HepG2 (cell line): ENCODE data around the gene DMTF1. TPM values are rescaled to one million over a fixed set of nuclear protein-coding genes. Genes with fewer than 3 reads are reported as not detected.

Source experiments
- ATF7 ChIP-seq, 2 experiments: fragments of 450-650 bp in 1 of 2; sonication (generic) in 1 of 2; formaldehyde crosslinking in 1 of 2; IDR thresholded peaks; 2 replicates each; pipeline versions ENCODE4 v1.4.0 to v1.6.1; 2016 to 2020; ENCODE audit warnings: antibody characterized with exemption in 1 of 2, mild to moderate bottlenecking in 1 of 2, missing genetic modification reagents in 1 of 2
- FOXA3 ChIP-seq: IDR thresholded peaks from 2 replicates; pipeline ENCODE4 v1.6.1; 2016; ENCODE audit warnings: missing genetic modification reagents, missing compliant biosample characterization
- HNF4A ChIP-seq: sonication (generic); formaldehyde crosslinking; IDR thresholded peaks from 2 replicates; pipeline ENCODE4 v1.4.0; 2020; ENCODE audit warnings: missing genetic modification reagents
- HOXA5 ChIP-seq: sonication (generic); formaldehyde crosslinking; IDR thresholded peaks from 2 replicates; pipeline ENCODE4 v1.4.0; 2020; ENCODE audit warnings: missing genetic modification reagents
- ISX ChIP-seq: sonication (generic); formaldehyde crosslinking; conservative IDR thresholded peaks from 2 replicates; pipeline ENCODE4 v1.5.0; 2020; ENCODE audit warnings: missing genetic modification reagents
- KLF16 ChIP-seq, 2 experiments: sonication (generic) in 1 of 2; formaldehyde crosslinking in 1 of 2; IDR thresholded peaks; 2 replicates each; pipeline versions ENCODE4 v1.6.1 to v1.8.0; 2016 to 2023; ENCODE audit warnings: missing genetic modification reagents in 2 of 2, missing compliant biosample characterization in 1 of 2
- MTF1 ChIP-seq: sonication (generic); formaldehyde crosslinking; IDR thresholded peaks from 2 replicates; pipeline ENCODE4 v1.5.0; 2020; ENCODE audit warnings: missing genetic modification reagents
- TCF7 ChIP-seq: sonication (generic); IDR thresholded peaks from 2 replicates; pipeline ENCODE4 v1.6.1; 2016; ENCODE audit warnings: antibody characterized with exemption, low read depth
- U2AF1 ChIP-seq: fragments of 200-400 bp; formaldehyde crosslinking; optimal IDR thresholded peaks from 2 replicates; pipeline ENCODE3; 2017; ENCODE audit warnings: mild to moderate bottlenecking, low read depth, low read length
- ZNF292 ChIP-seq: sonication (generic); formaldehyde crosslinking; IDR thresholded peaks from 2 replicates; pipeline ENCODE4 v1.8.1; 2022; ENCODE audit warnings: mild to moderate bottlenecking, low read depth, missing genetic modification reagents, borderline replicate concordance
- ZNF703 ChIP-seq: sonication (generic); formaldehyde crosslinking; IDR thresholded peaks from 2 replicates; pipeline ENCODE4 v1.5.1; 2020; ENCODE audit warnings: missing genetic modification reagents, mild to moderate bottlenecking, moderate library complexity, borderline replicate concordance
- polyA plus RNA-seq, 8 experiments: library from polyadenylated mRNA; depleted of rRNA in 3 of 8; stranded (reverse) in 7 of 8; unstranded in 1 of 8; fragments of >200 nt; fragmentation: Illumina TruSeq in 4 of 8; extraction: Trizol in 4 of 8; gene quantifications; 2 replicates each; pipeline versions ENCODE4 v1.2.1 to v1.2.3, GENCODE V29; 2011 to 2016; ENCODE audit warnings: low read depth in 4 of 8, missing spikeins in 1 of 8, mixed read lengths in 1 of 8; ENCODE audit not compliant: insufficient read depth in 1 of 8
- total RNA-seq, 5 experiments: library from RNA; depleted of rRNA; stranded (reverse); fragments of >200 nt; fragmentation: Illumina TruSeq; extraction: Trizol; gene quantifications; 2 replicates each; pipeline ENCODE4 v1.2.3, GENCODE V29; 2016; ENCODE audit warnings: low read depth in 1 of 5
- TF ChIP-seq, protein P1 (sequence below): sonication (generic); formaldehyde crosslinking; IDR thresholded peaks from 2 replicates; pipeline ENCODE4 v1.5.1; 2020; ENCODE audit warnings: mild to moderate bottlenecking, missing genetic modification reagents, borderline replicate concordance
- TF ChIP-seq, protein P2 (sequence below), 2 experiments: fragments of 450-650 bp in 1 of 2; sonication (generic) in 1 of 2; formaldehyde crosslinking; IDR thresholded peaks; 2 replicates each; pipeline versions ENCODE4 v1.5.0 to v1.8.0; 2020 to 2022; ENCODE audit warnings: mild to moderate bottlenecking in 1 of 2, missing genetic modification reagents in 1 of 2
- TF ChIP-seq, protein P3 (sequence below): IDR thresholded peaks from 2 replicates; pipeline ENCODE4 v1.4.0; 2020; ENCODE audit warnings: mild to moderate bottlenecking, missing genetic modification reagents
- TF ChIP-seq, protein P4 (sequence below), 2 experiments: sonication (generic) in 1 of 2; formaldehyde crosslinking in 1 of 2; IDR thresholded peaks; 2 replicates each; pipeline versions ENCODE4 v1.4.0 to v1.6.1; 2018 to 2020; ENCODE audit warnings: missing genetic modification reagents in 2 of 2, borderline replicate concordance in 1 of 2, low read depth in 1 of 2, mild to moderate bottlenecking in 1 of 2, missing biosample characterization in 1 of 2
- TF ChIP-seq, protein P5 (sequence below): sonication (generic); formaldehyde crosslinking; IDR thresholded peaks from 2 replicates; pipeline ENCODE4 v1.4.0; 2020; ENCODE audit warnings: missing genetic modification reagents

DMTF1 gene
- total and polyA plus RNA-seq, 2 of the 13 experiments (the other 11 are each of a cell fraction or from before 2014, with no cell fraction given), result 45.8 to 132 TPM

DNA sequence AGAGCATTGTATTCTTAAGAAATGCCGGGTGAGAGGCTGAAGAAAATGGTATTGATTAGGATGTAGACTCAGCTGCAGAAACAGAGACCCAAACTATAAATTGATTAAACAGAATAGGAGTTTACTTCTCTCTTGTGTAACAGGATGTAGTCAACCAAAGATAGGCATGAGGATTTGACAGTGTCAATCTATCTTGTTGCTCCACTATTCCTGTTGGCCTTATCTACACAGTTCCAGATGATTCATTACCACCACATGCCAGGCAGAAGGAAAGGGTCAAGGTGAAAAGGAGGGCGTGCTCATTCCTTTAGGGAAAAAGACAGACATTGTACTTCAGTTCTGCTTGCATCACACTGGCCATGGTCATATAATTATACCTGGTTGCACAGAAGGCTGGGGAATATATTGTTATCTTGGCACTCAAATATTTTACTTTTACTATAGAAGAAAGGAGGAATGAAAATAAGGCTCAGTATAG lies 11.9 kb upstream of the DMTF1 start (continued):
- TF ChIP-seq, protein P1, sequence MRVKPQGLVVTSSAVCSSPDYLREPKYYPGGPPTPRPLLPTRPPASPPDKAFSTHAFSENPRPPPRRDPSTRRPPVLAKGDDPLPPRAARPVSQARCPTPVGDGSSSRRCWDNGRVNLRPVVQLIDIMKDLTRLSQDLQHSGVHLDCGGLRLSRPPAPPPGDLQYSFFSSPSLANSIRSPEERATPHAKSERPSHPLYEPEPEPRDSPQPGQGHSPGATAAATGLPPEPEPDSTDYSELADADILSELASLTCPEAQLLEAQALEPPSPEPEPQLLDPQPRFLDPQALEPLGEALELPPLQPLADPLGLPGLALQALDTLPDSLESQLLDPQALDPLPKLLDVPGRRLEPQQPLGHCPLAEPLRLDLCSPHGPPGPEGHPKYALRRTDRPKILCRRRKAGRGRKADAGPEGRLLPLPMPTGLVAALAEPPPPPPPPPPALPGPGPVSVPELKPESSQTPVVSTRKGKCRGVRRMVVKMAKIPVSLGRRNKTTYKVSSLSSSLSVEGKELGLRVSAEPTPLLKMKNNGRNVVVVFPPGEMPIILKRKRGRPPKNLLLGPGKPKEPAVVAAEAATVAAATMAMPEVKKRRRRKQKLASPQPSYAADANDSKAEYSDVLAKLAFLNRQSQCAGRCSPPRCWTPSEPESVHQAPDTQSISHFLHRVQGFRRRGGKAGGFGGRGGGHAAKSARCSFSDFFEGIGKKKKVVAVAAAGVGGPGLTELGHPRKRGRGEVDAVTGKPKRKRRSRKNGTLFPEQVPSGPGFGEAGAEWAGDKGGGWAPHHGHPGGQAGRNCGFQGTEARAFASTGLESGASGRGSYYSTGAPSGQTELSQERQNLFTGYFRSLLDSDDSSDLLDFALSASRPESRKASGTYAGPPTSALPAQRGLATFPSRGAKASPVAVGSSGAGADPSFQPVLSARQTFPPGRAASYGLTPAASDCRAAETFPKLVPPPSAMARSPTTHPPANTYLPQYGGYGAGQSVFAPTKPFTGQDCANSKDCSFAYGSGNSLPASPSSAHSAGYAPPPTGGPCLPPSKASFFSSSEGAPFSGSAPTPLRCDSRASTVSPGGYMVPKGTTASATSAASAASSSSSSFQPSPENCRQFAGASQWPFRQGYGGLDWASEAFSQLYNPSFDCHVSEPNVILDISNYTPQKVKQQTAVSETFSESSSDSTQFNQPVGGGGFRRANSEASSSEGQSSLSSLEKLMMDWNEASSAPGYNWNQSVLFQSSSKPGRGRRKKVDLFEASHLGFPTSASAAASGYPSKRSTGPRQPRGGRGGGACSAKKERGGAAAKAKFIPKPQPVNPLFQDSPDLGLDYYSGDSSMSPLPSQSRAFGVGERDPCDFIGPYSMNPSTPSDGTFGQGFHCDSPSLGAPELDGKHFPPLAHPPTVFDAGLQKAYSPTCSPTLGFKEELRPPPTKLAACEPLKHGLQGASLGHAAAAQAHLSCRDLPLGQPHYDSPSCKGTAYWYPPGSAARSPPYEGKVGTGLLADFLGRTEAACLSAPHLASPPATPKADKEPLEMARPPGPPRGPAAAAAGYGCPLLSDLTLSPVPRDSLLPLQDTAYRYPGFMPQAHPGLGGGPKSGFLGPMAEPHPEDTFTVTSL (CRISPR knock-in tag), result peak; percentile 45; the same call in 1 of the 2 replicates
- TF ChIP-seq ZNF292 (no peak), HNF4A (CRISPR knock-in tag) (peak; percentile 29; the same call in 1 of the 2 replicates), FOXA3 (peak; percentile 58), TCF7 (peak; percentile 20; the same call in 1 of the 2 replicates), HOXA5 (CRISPR knock-in tag) (peak; percentile 73), KLF16 (CRISPR knock-in tag; IDR thresholded peaks at IDR 0.05) (no peak), MTF1 (CRISPR knock-in tag) (no peak), ZNF703 (CRISPR knock-in tag) (no peak), ISX (CRISPR knock-in tag) (no peak), U2AF1 (no peak), ATF7 (IDR thresholded peaks at IDR 0.05) (no peak), ATF7 (CRISPR knock-in tag; IDR thresholded peaks at IDR 0.05) (no peak)
- TF ChIP-seq, protein P2, sequence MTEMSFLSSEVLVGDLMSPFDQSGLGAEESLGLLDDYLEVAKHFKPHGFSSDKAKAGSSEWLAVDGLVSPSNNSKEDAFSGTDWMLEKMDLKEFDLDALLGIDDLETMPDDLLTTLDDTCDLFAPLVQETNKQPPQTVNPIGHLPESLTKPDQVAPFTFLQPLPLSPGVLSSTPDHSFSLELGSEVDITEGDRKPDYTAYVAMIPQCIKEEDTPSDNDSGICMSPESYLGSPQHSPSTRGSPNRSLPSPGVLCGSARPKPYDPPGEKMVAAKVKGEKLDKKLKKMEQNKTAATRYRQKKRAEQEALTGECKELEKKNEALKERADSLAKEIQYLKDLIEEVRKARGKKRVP (CRISPR knock-in tag; IDR thresholded peaks at IDR 0.05), result peak in 1 of 2 experiments; percentile 68; a peak in 2 of 4 replicates
- TF ChIP-seq, protein P3, sequence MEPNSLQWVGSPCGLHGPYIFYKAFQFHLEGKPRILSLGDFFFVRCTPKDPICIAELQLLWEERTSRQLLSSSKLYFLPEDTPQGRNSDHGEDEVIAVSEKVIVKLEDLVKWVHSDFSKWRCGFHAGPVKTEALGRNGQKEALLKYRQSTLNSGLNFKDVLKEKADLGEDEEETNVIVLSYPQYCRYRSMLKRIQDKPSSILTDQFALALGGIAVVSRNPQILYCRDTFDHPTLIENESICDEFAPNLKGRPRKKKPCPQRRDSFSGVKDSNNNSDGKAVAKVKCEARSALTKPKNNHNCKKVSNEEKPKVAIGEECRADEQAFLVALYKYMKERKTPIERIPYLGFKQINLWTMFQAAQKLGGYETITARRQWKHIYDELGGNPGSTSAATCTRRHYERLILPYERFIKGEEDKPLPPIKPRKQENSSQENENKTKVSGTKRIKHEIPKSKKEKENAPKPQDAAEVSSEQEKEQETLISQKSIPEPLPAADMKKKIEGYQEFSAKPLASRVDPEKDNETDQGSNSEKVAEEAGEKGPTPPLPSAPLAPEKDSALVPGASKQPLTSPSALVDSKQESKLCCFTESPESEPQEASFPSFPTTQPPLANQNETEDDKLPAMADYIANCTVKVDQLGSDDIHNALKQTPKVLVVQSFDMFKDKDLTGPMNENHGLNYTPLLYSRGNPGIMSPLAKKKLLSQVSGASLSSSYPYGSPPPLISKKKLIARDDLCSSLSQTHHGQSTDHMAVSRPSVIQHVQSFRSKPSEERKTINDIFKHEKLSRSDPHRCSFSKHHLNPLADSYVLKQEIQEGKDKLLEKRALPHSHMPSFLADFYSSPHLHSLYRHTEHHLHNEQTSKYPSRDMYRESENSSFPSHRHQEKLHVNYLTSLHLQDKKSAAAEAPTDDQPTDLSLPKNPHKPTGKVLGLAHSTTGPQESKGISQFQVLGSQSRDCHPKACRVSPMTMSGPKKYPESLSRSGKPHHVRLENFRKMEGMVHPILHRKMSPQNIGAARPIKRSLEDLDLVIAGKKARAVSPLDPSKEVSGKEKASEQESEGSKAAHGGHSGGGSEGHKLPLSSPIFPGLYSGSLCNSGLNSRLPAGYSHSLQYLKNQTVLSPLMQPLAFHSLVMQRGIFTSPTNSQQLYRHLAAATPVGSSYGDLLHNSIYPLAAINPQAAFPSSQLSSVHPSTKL (CRISPR knock-in tag), result peak; percentile 82
- TF ChIP-seq, protein P4, sequence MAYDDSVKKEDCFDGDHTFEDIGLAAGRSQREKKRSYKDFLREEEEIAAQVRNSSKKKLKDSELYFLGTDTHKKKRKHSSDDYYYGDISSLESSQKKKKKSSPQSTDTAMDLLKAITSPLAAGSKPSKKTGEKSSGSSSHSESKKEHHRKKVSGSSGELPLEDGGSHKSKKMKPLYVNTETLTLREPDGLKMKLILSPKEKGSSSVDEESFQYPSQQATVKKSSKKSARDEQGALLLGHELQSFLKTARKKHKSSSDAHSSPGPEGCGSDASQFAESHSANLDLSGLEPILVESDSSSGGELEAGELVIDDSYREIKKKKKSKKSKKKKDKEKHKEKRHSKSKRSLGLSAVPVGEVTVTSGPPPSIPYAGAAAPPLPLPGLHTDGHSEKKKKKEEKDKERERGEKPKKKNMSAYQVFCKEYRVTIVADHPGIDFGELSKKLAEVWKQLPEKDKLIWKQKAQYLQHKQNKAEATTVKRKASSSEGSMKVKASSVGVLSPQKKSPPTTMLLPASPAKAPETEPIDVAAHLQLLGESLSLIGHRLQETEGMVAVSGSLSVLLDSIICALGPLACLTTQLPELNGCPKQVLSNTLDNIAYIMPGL (CRISPR knock-in tag; IDR thresholded peaks at IDR 0.05; ENCODE audit: borderline replicate concordance in 1 of 2, low read depth in 1 of 2), result no peak
- TF ChIP-seq, protein P5, sequence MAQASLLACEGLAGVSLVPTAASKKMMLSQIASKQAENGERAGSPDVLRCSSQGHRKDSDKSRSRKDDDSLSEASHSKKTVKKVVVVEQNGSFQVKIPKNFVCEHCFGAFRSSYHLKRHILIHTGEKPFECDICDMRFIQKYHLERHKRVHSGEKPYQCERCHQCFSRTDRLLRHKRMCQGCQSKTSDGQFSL (CRISPR knock-in tag), result no peak
